Activated CD4-positive, alpha-beta memory T cell treated with anti-CD3 and anti-CD28 coated beads for 36 hours (primary cell): ENCODE measurements around the gene MYO5A. TPM values are rescaled to one million over a fixed set of nuclear protein-coding genes. Genes with fewer than 3 reads are reported as not detected.

Source experiments
- CTCF ChIA-PET: fragments of 350-600 bp; sonication (Branson Sonifier 250); formaldehyde crosslinking; loops from one replicate; lab custom pipeline; 2021; ENCODE audit warnings: antibody characterized with exemption, inconsistent platforms; lab: Charles Lee
- POLR2A ChIA-PET: fragments of 350-600 bp; sonication (Branson Sonifier 250); formaldehyde crosslinking; loops from one replicate; lab custom pipeline; 2021; ENCODE audit warnings: antibody characterized with exemption; lab: Charles Lee
- DNase-seq: peaks from one replicate; pipeline ENCODE4 v3.0.0-alpha.2; 2020
- H3K27ac Mint-ChIP-seq: one replicate; pipeline ENCODE4 v1.8.0; 2021; ENCODE audit warnings: mixed read lengths
- H3K27me3 Mint-ChIP-seq: one replicate; pipeline ENCODE4 v1.8.0; 2021; ENCODE audit warnings: mixed read lengths
- H3K36me3 Mint-ChIP-seq: one replicate; pipeline ENCODE4 v1.8.0; 2021; ENCODE audit warnings: mixed read lengths
- H3K4me1 Mint-ChIP-seq: one replicate; pipeline ENCODE4 v1.8.0; 2021; ENCODE audit warnings: low read depth, mixed read lengths
- H3K4me3 Mint-ChIP-seq: one replicate; pipeline ENCODE4 v1.8.0; 2021; ENCODE audit warnings: mild to moderate bottlenecking, mixed read lengths
- H3K9me3 Mint-ChIP-seq: one replicate; pipeline ENCODE4 v1.8.0; 2021; ENCODE audit warnings: mixed read lengths
- intact Hi-C: fragments of 100-400 bp; cut with micrococcal nuclease; formaldehyde crosslinking; loops from one replicate; pipeline ENCODE4 v1.15.1; 2023
- total RNA-seq, 2 experiments: library from RNA; stranded (reverse); gene quantifications; one replicate each; pipeline ENCODE4 v1.2.3, GENCODE V29; 2021

Gene MYO5A
- total RNA-seq, 2 experiments from 2014 or later: 32.4 to 37.8 TPM

GRCh38 chr15:52414936-52415335 is 113.7 kb downstream of the MYO5A start:
- Mint-ChIP-seq H3K27ac (no peak overlapping the region), H3K9me3 (no peaks in the 10 kb centered on the region), H3K4me3 (no peak overlapping the region), H3K36me3 (peaks cover 6% of the 10 kb centered on the region), H3K27me3 (no peaks in the 10 kb centered on the region), H3K4me1 (peaks cover 2% of the 10 kb centered on the region)
- no peak for DNase-seq
- intact Hi-C loops: no loop called here
- POLR2A ChIA-PET: no interaction called here
- CTCF ChIA-PET: interaction anchor here (0.7 to 1.2 kb wide), 2 partner anchors 48 to 51 kb away, joined by 3 read pairs; no protein-coding TSS in a partner anchor

- CTCF ChIA-PET: no interaction called here
- Mint-ChIP-seq H3K36me3 (peaks cover 9% of the 10 kb centered on the region), H3K27ac (no peak overlapping the region), H3K27me3 (no peaks in the 10 kb centered on the region), H3K4me3 (no peak overlapping the region), H3K4me1 (no peaks in the 10 kb centered on the region), H3K9me3 (no peaks in the 10 kb centered on the region)
- POLR2A ChIA-PET: no interaction called here
- intact Hi-C loops: no loop called here
- DNase-seq: no peak
Measured at GRCh38 chr15:52408823-52409222, 119.9 kb downstream of the MYO5A start.

- peaks cover 4% of the 10 kb centered on the region for H3K4me1 Mint-ChIP-seq
- no peak for DNase-seq
- CTCF ChIA-PET: interaction anchor here (0.7 kb wide), 1 partner anchor 151 kb away, joined by 3 read pairs; no protein-coding TSS in a partner anchor
- H3K36me3 Mint-ChIP-seq: peaks cover 17% of the 10 kb centered on the region
- POLR2A ChIA-PET: no interaction called here
- H3K9me3 Mint-ChIP-seq: no peaks in the 10 kb centered on the region
- H3K27ac Mint-ChIP-seq: no peak overlapping the region
- intact Hi-C loops: no loop called here
- no peaks in the 10 kb centered on the region for H3K27me3 Mint-ChIP-seq
- H3K4me3 Mint-ChIP-seq: no peak overlapping the region
Measured at GRCh38 chr15:52407374-52407773, 121.3 kb downstream of the MYO5A start.

GRCh38 chr15:52406601-52407000 is 122.1 kb downstream of the MYO5A start:
- ChIA-PET CTCF (interaction anchor here (0.7 kb wide), 1 partner anchor 150 kb away, joined by 3 read pairs; no protein-coding TSS in a partner anchor), POLR2A (no interaction called here)
- intact Hi-C loops: no loop called here
- Mint-ChIP-seq H3K36me3 (peaks cover 17% of the 10 kb centered on the region), H3K27ac (no peak overlapping the region), H3K4me1 (peaks cover 4% of the 10 kb centered on the region), H3K27me3 (no peaks in the 10 kb centered on the region), H3K4me3 (no peak overlapping the region), H3K9me3 (no peaks in the 10 kb centered on the region)
- DNase-seq: no peak

GRCh38 chr15:52405856-52406255 is 122.8 kb downstream of the MYO5A start:
- Mint-ChIP-seq H3K4me3 (no peak overlapping the region), H3K36me3 (peaks cover 17% of the 10 kb centered on the region), H3K27ac (no peak overlapping the region), H3K27me3 (no peaks in the 10 kb centered on the region), H3K9me3 (no peaks in the 10 kb centered on the region), H3K4me1 (peaks cover 4% of the 10 kb centered on the region)
- intact Hi-C loops: no loop called here
- CTCF ChIA-PET: no interaction called here
- DNase-seq: no peak
- POLR2A ChIA-PET: no interaction called here

- ChIA-PET POLR2A (no interaction called here), CTCF (no interaction called here)
- H3K9me3 Mint-ChIP-seq: no peaks in the 10 kb centered on the region
- intact Hi-C loops: no loop called here
- peaks cover 6% of the 10 kb centered on the region for H3K36me3 Mint-ChIP-seq
- no peak overlapping the region for H3K27ac Mint-ChIP-seq
- no peak overlapping the region for H3K4me3 Mint-ChIP-seq
- H3K27me3 Mint-ChIP-seq: no peaks in the 10 kb centered on the region
- peaks cover 14% of the 10 kb centered on the region for H3K4me1 Mint-ChIP-seq
- DNase-seq: no peak
Measured at GRCh38 chr15:52397118-52397517, 131.6 kb downstream of the MYO5A start.

GRCh38 chr15:52394118-52394517 is 134.6 kb downstream of the MYO5A start:
- CTCF ChIA-PET: no interaction called here
- Mint-ChIP-seq H3K4me3 (no peak overlapping the region), H3K27ac (no peak overlapping the region), H3K9me3 (no peaks in the 10 kb centered on the region), H3K27me3 (no peaks in the 10 kb centered on the region), H3K4me1 (peaks cover 14% of the 10 kb centered on the region), H3K36me3 (peaks cover 13% of the 10 kb centered on the region)
- intact Hi-C loops: no loop called here
- POLR2A ChIA-PET: interaction anchor here (0.8 kb wide), 1 partner anchor 165 kb away, joined by 3 read pairs; no protein-coding TSS in a partner anchor
- no peak for DNase-seq

- Mint-ChIP-seq H3K27ac (no peak overlapping the region), H3K27me3 (no peaks in the 10 kb centered on the region), H3K4me1 (peaks cover 14% of the 10 kb centered on the region), H3K9me3 (no peaks in the 10 kb centered on the region), H3K4me3 (no peak overlapping the region), H3K36me3 (peaks cover 19% of the 10 kb centered on the region)
- CTCF ChIA-PET: interaction anchor here (0.7 kb wide), 1 partner anchor 9 kb away, joined by 3 read pairs; no protein-coding TSS in a partner anchor
- DNase-seq: no peak
- intact Hi-C loops: no loop called here
- POLR2A ChIA-PET: no interaction called here
Measured at GRCh38 chr15:52392008-52392687, 136.5 kb downstream of the MYO5A start.

- Mint-ChIP-seq H3K36me3 (peaks cover 17% of the 10 kb centered on the region), H3K27me3 (no peaks in the 10 kb centered on the region), H3K9me3 (no peaks in the 10 kb centered on the region), H3K4me3 (no peak overlapping the region), H3K27ac (no peak overlapping the region), H3K4me1 (peaks cover 14% of the 10 kb centered on the region)
- DNase-seq: no peak
- ChIA-PET POLR2A (no interaction called here), CTCF (no interaction called here)
- intact Hi-C loops: no loop called here
Measured at GRCh38 chr15:52391069-52391468, 137.6 kb downstream of the MYO5A start.

- no peak overlapping the region for H3K4me3 Mint-ChIP-seq
- peaks cover 32% of the 10 kb centered on the region for H3K4me1 Mint-ChIP-seq
- intact Hi-C loops: no loop called here
- ChIA-PET POLR2A (no interaction called here), CTCF (no interaction called here)
- H3K27ac Mint-ChIP-seq: no peak overlapping the region
- no peaks in the 10 kb centered on the region for H3K9me3 Mint-ChIP-seq
- peaks cover 27% of the 10 kb centered on the region for H3K36me3 Mint-ChIP-seq
- no peak for DNase-seq
- H3K27me3 Mint-ChIP-seq: no peaks in the 10 kb centered on the region
Measured at GRCh38 chr15:52385670-52386069, 143.0 kb downstream of the MYO5A start.

GRCh38 chr15:52383100-52383588 is 145.5 kb downstream of the MYO5A start:
- no peaks in the 10 kb centered on the region for H3K27me3 Mint-ChIP-seq
- no peak for DNase-seq
- no peak overlapping the region for H3K4me3 Mint-ChIP-seq
- peaks cover 32% of the 10 kb centered on the region for H3K36me3 Mint-ChIP-seq
- no peaks in the 10 kb centered on the region for H3K9me3 Mint-ChIP-seq
- H3K4me1 Mint-ChIP-seq: peaks cover 44% of the 10 kb centered on the region
- H3K27ac Mint-ChIP-seq: peak overlapping the region; percentile 49
- intact Hi-C loops: no loop called here
- ChIA-PET CTCF (interaction anchor here (1.0 to 1.5 kb wide), 2 partner anchors 9 to 83 kb away, joined by 3 read pairs; no protein-coding TSS in a partner anchor), POLR2A (interaction anchor here (0.7 kb wide), 1 partner anchor 176 kb away, joined by 3 read pairs; no protein-coding TSS in a partner anchor)

- POLR2A ChIA-PET: no interaction called here
- Mint-ChIP-seq H3K4me1 (peaks cover 47% of the 10 kb centered on the region), H3K27ac (peak overlapping the region; percentile 49), H3K36me3 (peaks cover 31% of the 10 kb centered on the region), H3K4me3 (no peak overlapping the region), H3K27me3 (no peaks in the 10 kb centered on the region), H3K9me3 (no peaks in the 10 kb centered on the region)
- CTCF ChIA-PET: interaction anchor here (1.0 to 1.5 kb wide), 2 partner anchors 9 to 84 kb away, joined by 3 read pairs; no protein-coding TSS in a partner anchor
- DNase-seq: no peak
- intact Hi-C loops: no loop called here
Measured at GRCh38 chr15:52382647-52383046, 146.0 kb downstream of the MYO5A start.
